ENCODE data around the gene GPC5.
"Not testable (repeated sequence)": the region's sequence is repeated elsewhere in the genome, so short reads cannot be mapped to it uniquely, and the experiment has no call there.

Gene GPC5

DNA sequence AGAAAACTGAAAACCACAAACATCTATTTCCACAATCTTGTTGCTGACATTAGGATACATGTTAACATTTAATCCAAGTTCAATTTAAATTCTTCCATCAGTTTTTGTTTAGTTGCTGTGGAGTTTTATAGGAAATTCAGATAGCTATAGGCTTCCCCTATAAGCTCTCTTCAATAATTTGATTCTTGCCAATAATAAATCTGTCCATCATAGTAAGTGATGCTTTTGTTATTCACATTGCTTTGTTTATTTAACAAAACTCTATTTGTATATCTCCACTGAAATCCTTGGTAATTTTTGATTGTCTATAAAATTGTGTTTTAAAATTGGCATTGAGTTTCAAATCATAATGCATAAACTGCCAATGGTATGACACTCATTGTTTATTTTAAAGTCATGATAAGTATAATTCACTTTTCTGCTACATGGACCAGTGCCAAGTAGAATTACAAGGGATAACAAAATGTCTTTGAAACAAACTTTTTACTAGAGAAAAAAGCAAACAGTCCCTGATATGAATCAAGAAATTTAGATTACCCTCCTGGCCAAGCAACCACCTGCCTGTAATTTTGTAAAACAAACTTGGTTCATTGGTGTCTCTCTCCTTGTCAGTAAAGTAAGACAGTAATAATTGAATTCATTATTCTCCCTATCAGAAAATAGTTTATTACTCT lies 1250.9 kb downstream of the GPC5 start:
- DNase-seq (ENCODE audit: low spot score), result no peak

DNA sequence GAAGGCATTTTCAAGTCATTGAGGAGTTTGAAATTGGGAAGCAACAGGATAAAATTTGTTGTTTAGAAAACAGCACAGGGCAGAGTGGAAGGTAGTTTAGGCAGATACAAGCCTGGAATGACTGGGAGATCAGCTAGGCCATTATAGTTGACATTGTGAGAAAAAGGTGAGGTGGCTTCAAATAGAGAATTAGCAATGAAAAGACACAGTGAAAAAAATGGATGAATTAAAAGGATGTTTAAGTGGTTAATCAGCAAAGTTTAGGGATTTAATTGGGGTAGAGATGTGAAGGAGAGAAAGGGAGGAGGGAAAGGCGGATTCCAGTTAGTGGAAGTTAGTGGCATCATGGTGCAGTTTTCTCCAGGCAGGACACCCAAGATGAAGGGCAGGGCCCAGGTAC lies 1257.7 kb downstream of the GPC5 start:
- DNase-seq (ENCODE audit: low spot score), result no peak

DNA sequence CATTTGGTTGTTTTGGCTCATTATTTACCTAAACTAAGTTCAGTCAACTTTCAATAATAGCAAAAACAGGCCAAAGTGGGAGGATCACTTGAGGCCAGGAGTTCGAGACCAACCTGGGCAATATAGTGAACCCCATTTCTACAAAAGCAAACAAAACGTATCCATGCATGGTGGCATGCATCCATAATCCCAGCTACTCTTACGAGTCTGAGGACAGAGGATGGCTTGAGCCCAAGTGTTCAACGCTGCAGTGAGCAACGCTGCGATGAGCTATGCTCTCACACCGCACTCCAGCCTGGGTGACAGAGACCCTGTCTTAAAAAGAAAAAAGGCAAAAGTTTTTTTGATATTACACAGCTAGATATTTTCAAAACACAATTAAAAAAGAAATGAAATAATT lies 1258.2 kb downstream of the GPC5 start:
- no peak for DNase-seq (ENCODE audit: low spot score)

DNA sequence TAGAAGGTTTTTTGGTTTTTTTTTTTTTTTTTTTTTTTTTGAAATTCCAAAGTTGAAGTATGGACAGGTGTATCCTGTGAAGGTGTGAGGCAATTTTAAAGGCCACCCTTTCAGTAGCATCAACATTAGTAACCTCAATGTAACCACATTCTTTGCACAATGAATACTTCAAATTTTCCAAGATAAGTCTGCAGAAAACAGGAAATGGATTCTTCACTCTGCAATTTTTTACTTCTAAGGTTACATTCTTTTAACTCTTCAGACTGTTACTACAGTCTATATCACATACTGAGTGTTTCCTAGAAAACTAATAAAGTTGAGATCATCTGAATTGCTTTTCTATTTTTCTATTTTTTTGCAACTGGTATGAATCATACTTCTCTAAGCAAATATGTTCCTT lies 1259.1 kb downstream of the GPC5 start:
- DNase-seq (ENCODE audit: low spot score), result no peak

DNA sequence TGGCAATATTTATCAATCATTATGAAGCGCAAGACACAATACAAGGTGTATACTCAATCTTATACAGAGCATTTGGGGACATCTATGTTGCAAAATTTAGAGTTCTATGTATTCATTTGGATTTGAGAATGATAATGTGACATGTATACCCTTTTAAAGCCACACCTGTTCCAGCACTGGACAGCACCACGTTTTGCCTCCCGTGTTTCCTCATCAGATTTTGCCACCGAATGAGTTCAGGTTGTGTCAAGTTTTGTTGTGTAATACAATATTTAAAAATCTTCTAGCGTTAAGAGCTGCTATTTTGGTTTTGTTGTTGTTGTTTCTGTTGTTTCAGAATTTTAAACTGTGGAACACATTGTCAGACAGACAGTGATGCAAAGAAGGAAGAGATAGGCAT lies 1259.9 kb downstream of the GPC5 start:
- no peak for DNase-seq (ENCODE audit: low spot score)

DNA sequence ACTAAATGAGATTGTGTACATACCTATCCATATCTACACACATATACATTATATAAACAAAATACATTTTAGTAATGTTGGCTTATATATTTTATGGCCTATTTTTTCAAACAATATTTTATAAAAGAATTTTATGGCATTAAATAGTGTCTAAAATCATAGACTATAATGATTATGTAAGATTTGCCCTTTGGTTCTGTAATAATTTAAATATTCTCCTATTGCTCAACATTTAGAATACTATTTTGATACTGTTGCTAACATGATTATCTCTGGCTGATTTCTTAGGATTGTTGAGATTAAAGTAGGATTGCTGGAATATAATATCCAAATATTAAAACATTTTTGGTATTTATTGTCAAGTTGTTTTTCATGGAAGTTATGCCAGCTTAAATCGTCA lies 1263.0 kb downstream of the GPC5 start:
- no peak for DNase-seq (ENCODE audit: low spot score)

DNA sequence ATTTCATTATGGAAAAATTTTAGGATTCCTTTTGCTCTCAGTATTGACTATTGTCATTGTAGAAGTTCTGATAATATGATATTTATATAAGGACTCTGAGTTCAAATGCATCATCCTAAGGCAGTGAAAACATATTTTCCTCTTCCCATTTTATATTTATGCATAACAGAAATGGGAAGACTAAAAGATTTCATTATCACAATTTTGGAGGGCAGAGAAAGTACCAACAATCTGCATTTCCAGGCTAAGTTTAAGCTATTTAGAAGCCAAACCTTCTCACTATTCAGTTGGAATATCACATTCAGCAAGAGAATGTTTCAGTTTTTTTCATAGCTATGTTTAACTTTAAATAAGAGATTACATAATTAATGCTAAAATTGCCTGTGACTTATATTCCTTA lies 1269.7 kb downstream of the GPC5 start:
- no peak for DNase-seq (ENCODE audit: low spot score)

DNA sequence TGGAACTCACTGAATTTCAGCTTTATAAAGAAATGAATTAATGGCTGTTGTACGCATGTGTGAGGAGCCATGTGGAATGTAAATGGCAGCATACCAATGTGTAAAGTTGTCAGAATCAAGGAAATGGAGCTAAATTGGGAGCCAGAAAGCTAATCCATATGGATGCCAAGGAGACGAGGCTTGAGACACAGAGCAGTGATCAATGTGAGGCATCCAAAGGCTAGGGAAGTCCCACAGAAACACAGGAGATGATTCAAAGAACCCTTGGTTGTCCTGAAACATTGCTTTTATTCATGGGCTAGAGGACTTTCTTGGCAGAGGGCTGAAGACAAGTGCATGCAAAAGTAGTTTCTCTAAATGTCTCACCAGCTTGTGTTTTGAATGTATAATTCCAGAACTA lies 1271.7 kb downstream of the GPC5 start:
- DNase-seq (ENCODE audit: low spot score), result no peak

DNA sequence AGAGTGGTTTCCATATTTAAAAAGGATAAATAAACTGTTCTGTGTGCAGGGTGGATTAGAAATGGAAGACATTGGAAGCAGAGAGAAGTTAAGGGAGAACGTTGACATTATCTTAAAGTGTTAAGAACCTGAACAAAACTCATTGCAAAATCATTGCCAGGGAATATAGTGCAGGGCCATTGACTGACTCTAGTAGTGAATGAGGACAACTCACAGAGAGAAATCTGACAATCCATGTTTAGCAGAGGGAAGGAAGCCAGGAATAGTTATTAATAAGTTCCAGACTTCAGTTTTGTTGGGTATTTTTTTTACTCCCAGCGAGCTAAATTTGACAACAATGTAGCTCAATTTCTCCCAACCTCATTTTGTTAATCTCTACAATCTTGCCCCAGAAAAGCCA lies 1273.4 kb downstream of the GPC5 start:
- no peak for DNase-seq (ENCODE audit: low spot score)

DNA sequence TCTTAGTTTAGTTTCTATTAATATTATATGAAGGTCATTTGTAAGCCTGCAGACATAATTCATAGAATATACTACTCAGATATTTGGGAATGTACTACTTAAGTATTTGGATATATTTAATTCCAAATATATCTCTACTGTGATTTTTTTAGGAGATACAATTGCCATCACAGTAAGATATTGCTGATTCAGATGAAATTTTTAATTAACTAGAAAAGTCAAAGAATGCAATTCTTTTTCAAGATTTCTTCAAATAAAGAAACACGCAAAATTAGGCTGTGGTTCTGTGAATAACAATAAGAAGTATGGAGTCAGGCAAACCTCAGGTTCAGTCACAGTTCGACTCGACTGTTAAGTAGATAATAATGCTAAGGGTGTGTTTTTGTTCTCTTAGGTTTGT lies 1277.8 kb downstream of the GPC5 start:
- DNase-seq (ENCODE audit: low spot score), result no peak

DNA sequence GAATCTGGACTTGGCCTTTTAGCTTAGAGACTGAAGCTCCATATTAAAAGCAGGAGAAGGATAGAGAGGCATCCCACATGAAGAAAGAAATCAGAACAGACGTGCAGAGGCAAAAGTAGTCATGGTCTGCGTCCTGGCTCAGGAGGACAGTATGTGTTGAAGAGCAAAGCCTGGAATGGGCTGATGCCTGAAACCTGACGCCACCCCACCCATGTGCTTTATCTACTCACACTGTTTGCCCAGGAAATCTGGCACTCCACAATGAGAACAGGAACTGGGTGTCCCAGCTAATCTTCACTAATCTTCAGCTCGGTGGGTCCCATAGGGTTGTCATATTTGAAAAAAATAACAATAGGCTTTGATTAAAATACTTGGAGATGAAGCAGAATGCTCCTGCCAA lies 1279.2 kb downstream of the GPC5 start:
- DNase-seq (ENCODE audit: low spot score), result no peak

DNA sequence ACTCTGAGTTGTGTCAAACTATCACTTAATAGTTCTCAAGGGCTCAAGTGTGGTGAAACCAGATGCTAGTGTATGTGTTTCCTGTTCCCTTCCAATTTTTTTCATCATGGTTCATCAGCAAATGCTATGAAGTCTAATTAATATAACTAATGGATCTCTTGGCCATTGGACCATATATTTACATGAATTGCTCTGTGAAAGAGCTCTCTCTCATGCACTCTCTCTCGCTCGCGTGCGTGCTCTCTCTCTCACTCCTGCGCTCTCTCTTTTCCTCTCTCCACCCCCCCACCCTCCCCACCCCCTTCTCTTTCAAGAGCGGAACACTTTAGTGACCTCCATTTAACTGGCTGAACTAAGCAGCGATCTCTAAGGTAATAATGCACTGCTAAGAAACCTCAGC lies 1281.2 kb downstream of the GPC5 start:
- DNase-seq (ENCODE audit: low spot score), result no peak

DNA sequence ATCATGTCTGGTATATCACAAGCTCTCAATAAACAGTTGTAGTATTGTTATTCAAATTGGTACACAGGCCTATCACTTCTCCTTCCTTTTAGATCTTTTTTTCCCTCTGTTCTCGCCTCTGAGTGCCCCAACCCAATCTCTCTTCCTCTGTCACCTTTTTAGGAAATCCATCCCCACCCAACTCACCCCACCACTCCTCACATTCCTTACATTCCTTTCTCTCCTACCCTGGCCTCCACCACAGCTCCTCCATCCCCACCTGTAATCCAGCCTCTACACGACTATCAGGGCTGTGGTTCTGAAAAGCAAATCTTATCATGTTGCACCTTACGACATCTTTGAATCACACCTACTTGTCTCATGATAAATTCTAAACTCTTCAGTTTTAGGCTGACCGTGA lies 1282.8 kb downstream of the GPC5 start:
- DNase-seq (ENCODE audit: low spot score), result no peak

DNA sequence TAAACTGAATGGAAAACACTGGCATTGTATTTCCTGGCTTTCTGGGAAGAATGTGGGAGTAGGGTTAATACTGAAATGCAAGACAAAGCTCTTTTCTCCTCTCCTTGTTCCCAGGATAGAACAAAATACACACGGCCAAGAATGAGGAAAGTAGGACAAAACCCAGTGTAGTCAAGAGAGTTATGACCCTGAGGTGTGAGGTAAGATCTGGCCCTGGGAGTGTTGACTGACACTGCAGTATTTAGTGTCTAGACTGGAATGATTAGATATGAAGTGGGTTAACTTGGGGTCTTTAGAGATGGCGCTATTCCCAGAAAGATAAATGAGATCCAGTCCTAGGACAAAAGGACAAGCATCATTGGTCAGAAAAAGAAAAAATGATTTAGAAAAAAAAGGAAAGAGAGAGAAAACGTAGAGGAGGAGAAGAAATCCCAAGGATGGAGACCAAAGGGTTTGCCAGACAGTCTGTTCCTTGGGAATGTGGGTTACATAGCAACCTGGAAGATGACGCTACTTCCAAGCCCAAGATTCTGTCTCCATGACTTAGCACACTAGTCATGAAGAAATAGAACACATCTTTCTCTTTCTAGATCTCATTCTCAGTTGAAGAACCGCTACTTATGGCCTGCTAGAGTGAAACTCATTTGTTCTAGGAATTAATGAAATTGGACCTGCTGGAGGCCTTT lies 1284.6 kb downstream of the GPC5 start:
- DNase-seq (ENCODE audit: low spot score), result no peak

DNA sequence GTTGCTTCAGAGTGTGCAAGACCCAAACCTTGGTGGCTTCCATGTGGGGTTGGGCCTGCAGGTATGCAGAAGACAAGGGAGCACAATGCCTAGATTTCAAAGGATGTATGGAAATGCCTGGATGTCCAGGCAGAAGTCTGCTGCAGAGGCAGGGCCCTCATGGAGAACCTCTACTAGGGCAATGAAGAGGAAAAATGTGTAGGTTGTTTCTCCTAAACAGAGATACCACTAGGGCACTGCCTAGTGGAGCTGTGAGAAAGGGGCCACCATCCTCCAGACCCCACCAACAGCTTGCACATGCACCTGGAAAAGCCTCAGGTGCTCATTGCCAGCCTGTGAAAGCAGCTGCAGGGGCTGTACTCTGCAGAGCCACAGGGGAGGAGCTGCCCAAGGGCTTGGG lies 1295.6 kb downstream of the GPC5 start:
- DNase-seq (ENCODE audit: low spot score), result no peak

DNA sequence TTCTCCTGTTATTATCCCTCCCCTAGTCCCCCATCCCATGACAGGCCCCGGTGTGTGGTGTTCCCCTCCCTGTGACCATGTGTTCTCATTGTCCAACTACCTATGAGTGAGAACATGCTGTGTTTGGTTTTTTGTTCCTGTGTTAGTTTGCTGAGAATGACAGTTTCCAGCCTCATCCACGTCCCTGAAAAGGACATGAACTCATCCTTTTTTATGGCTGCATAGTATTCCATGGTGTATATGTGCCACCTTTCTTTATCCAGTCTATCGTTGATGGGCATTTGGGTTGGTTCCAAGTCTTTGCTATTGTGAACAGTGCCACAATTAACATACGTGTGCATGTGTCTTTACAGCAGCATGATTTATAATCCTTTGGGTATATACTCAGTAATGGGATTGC lies 1297.4 kb downstream of the GPC5 start:
- not testable (repeated sequence) for DNase-seq (ENCODE audit: low spot score)

DNA sequence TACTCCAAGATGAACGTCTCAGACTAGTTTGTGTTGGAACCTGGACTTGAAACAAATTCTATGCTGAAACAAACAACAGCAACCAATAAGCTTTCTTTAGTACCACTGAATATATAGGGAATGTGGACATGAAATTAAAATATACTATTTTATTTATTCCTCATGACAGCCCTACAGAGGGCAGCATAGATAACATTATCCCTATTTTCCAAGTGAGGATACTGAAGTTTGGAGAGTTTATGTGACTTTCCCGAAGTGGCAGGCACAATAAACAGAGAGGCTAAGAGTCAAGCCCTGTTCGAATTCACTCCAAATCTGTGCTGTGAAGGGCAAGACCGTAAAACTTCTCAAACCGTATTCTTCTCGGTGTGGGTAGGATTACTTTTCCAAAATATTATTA lies 1318.3 kb downstream of the GPC5 start:
- DNase-seq (ENCODE audit: low spot score), result no peak

DNA sequence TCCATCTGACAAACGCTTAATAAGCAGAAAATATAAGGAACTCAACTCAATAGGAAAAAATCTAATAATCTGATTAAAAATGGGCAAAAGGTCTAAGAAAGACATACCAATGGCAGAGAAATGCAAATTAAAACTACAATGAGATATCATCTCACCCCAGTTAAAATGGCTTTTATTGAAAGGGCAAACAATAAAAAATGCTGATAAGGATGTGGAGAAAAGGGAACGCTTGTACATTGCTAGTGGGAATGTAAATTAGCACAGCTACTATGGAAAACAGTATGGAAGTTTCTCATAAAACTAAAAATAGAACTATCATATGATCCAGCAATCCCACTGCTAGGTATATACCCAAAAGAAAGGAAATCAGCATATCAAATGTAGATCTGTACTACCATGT lies 1319.4 kb downstream of the GPC5 start:
- no peak for DNase-seq (ENCODE audit: low spot score)

DNA sequence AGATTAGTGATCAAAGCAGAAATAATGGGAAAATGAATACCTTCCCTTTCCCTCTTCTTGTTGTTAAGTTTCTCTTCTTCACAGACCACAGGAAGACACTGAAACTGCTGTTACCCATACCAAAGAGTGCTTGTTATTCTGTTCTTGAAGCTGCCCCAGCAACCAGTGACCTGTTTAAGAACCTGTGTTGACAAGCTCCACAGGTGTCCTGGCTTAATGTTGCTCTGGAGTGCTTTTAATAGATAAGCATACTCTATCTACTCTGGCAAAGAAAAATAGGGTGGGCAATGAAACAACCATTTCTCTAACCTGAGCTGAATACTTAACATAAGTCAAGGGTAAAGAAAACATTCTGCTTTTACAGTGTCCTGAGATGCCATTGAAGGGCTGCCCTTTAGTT lies 1321.4 kb downstream of the GPC5 start:
- DNase-seq (ENCODE audit: low spot score), result no peak

DNA sequence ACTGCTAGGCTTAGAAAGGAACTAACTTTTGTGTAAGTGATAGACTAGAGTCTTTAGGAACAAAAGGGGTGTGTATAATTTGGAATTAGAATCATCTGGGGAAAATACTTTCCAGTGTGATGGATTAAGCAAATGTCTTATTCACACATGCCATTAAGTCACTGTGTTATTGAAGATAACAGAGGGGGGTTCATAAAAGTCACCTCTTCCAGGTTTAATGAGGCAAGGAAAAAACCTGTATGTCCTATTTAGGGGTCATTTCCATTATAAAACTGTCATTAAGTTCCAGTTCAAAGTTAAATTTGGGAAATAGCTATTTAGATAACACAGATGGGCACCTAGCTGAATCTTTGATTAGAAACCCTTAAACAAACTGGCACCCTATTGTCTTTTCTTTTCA lies 1323.2 kb downstream of the GPC5 start:
- DNase-seq (ENCODE audit: low spot score), result no peak

DNA sequence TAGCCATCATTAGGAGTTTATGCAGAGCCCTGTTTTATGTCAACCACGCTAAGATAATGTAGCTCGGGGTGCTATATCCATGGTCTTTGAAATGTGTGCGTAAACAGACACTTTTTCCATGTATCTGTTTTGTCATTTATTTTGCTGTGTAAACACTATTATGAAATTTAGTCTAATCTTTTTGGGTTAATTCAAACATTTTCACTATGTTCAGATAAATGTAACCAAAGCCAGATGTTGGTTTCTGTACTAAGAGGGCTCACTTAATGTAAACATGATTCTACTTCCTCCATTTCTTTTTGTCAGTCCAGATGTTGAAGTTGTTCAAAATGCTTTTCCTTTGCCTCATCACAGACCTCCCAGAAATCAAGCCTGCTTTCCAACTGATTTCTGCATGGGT lies 1328.7 kb downstream of the GPC5 start:
- DNase-seq (ENCODE audit: low spot score), result no peak

DNA sequence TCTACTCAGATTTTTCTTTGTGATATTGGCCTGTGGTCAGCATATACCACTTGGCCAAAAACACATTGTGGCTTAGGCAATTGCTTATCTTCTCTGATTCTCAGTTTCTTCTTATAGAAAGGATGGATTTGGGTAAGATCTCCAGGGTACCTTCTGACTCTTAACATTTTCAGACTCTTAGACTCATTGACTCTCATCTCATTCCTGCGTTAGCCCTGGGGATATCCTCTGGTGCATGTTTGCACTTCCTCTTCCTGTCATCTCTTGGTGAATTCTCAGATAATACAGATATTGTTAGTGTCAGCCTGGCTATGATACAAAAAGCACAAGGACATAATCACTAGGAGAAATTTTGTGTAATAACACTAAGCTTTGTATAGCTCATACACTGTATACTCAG lies 1335.6 kb downstream of the GPC5 start:
- DNase-seq (ENCODE audit: low spot score), result no peak

DNA sequence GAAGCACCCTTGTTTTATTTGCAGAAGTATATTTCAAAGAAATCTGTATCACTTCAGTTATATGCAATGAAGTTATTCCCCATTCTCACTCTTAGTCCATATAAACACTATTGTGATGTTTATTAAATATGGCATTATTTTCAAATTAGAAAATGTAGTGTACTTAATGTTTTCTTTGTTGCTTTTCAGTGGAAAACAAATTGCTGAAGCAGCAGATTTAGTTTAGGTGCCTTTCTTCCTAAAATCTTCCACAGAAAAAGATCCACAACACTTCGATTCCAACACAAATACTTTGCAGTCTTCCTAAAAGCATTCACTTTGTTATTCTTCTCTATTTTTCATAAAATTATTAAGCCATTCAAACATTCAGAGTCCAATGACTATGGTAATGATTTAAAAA lies 1336.1 kb downstream of the GPC5 start:
- no peak for DNase-seq (ENCODE audit: low spot score)

DNA sequence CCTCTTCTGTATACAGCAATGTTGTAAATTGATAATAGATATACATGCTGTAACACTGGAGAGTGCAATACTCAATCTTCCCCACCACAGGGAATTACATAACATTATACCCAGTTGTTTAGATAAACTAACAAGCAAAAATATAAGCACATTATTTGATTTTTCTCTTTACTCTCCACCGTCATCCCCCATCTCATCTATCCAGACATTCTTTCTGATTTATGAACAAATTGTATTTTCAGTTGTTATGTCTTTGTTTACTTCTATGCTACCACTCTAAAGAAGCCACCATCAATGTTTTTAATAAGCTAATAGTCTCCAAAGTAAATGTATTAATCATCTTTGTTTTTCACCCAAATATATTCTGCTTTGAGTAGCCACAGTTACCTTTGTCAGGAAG lies 1337.5 kb downstream of the GPC5 start:
- DNase-seq (ENCODE audit: low spot score), result no peak

Data from globus pallidus (tissue), 1 donor.